ENCODE results near the gene TRIM65.
"Not testable (repeated sequence)": the region's sequence is repeated elsewhere in the genome, so short reads cannot be mapped to it uniquely, and the experiment has no call there.

TRIM65 gene

DNA sequence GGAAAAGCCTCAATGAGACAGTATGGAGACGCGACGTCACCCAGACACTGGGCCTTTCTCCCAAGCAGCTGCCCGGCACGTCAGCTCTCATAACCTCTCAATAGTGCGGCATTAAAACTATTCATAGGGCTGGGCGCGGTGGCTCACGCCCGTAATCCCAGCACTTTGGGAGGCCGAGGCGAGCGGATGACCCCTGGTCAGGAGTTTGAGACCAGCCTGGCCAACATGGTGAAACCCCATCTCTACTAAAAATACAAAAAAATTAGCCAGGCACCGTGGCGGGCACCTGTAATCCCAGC is 45.1 kb downstream of the TRIM65 start:
- not testable (repeated sequence) for DNase-seq (ENCODE audit: low spot score)

DNA sequence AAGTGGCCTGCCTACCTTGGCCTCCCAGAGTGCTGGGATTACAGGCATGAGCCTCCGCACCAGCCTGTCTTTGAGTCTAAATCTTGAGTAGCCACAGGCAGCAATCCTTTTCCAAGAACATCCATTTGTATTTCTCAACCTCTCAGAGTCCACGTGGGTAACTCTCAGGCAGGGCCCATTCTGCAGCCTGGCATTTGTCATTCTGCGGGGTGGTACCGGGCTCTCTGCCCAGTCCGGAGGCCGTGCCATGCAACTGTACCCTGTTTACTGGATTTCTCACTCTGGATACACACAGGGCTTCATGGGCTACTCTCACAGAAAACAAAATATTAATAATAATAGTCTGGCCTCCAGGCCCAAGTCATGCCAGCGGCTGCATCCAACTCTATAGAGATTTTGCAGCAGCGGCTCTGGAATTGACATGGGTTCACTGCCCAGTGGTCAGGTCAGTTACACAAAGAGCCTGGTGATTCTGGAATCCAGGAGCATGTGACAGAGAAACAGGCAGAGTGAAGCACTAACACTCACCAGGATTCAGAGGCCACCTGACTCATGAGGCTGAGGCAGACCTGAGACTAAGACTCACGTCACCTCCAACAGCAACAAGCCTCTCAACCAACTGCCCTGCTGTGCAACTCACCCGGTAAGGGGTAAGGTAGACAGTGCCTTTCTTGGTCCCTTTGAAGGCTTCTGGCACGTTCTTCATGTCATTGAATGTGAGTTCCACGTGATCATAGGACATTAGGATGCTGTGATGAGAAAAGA is 45.6 kb downstream of the TRIM65 start:
- no peak for DNase-seq (ENCODE audit: low spot score)

DNA sequence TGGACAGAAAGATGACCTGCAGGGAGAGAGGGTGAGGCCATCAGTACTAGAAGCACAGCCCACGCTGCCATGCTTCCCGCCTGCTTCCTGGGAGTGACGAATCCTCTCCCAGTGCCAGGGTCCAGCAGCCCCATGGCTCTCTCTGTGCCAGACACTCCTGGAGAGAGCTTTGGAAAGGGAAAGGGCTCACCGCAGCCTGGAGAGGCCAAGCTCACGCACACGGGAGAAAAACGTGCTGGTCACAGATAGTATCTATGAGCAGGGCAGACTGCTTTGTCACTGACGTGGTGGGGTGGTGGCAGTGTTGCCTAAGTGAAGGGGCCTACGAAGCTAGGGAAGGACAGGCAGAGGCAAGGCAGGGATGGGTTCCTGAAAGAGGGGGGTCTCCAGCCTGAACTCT is 47.0 kb downstream of the TRIM65 start:
- no peak for DNase-seq (ENCODE audit: low spot score)

DNA sequence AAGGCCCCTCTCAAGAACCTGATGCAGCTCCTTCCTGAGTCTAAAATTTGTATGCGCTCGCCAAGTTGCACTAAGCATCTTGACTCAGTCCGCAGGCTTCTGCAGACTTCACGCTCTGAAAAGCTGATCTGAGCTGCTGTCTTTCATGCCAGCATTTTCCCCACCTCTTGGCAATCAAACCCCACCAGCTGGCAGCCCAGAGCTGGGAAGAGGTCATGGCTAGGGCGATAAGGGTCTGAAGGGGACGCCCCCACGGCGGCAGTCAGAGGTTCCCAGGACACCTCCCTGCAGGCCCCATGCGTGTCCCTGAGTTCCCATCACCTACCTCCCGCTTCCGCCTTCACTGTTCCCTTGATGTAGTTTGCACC is 47.5 kb downstream of the TRIM65 start:
- DNase-seq (ENCODE audit: low spot score), result no peak

DNA sequence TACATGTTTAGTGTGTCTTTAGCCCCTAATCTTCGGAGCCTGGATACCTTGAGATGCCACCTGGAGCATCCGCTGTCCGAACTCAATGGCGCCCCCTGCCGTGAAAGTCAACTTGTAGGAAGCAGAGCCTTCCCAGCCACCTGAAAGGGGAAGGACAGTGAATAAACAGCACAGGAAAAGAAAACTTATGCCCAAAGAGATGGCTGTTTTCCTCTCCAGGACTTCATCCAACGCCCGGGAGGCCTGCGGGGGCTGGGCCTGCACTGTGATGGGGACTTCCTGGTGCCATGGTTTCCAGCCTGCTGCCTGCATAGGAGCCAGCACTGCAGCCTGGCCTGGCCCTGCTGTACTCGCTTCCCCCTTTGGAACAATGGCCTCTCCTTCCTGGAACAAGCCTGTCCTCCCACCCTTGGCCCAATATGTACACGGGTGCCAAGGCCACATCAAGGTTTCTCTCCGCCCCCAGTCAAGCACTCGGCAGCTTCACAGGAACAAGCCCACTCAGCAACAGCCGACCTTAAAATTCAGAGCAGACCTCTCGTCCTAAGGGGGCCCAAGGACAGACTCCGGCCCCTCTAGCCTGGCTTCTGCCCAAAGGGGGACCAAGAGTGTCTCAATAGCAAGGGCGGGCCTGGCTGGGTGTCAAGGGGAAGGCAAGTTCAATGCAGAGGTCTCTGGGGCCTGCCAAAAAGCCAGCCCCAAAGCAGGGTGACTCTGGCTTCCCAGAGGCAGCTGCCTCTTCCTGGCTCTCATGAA is 48.0 kb downstream of the TRIM65 start:
- peak; percentile 73 for DNase-seq (ENCODE audit: low spot score)

DNA sequence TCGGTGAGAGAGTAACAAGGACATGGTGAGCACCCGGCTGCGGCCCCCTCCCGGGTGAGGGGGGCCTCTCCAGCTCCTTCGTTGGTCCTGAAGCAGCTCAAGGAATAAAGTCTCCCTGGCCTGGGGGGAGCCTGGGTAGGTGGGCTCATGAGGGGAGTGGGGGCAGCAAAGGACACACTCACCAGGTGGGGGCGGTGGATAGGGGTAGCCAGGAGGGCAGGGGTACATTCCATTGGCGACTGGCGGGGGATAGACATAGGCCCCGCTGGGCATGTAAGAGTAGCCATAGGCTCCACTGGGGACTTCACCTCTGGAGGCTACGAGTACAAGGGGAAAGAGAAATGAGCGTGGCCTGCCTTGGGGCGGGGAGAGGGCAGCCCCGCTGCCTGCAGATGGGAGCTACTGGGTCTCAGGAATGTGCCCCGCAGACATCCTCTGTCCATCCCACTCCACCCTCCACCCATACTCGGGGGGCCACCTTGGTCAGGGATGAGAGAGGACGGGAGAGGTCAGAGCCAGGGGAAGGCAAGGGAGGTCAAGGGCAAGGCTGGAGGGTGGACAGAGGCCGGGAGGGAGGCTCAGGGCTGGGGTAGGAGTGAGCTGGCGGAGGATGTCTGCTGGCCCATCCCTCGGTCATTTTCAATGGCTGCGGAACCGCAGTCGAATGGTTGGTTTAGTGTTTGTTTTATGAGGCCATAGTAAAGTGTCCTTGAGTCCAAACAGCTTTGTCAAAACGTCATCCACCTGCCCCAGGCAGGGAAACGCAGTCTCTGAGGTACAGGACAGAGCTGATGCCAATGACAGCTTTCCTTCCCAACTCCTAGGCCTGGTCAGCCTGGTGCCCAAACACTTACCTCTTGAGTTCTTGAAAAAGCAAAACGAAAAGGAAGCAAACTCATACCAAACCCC is 48.9 kb downstream of the TRIM65 start:
- DNase-seq (ENCODE audit: low spot score), result no peak

DNA sequence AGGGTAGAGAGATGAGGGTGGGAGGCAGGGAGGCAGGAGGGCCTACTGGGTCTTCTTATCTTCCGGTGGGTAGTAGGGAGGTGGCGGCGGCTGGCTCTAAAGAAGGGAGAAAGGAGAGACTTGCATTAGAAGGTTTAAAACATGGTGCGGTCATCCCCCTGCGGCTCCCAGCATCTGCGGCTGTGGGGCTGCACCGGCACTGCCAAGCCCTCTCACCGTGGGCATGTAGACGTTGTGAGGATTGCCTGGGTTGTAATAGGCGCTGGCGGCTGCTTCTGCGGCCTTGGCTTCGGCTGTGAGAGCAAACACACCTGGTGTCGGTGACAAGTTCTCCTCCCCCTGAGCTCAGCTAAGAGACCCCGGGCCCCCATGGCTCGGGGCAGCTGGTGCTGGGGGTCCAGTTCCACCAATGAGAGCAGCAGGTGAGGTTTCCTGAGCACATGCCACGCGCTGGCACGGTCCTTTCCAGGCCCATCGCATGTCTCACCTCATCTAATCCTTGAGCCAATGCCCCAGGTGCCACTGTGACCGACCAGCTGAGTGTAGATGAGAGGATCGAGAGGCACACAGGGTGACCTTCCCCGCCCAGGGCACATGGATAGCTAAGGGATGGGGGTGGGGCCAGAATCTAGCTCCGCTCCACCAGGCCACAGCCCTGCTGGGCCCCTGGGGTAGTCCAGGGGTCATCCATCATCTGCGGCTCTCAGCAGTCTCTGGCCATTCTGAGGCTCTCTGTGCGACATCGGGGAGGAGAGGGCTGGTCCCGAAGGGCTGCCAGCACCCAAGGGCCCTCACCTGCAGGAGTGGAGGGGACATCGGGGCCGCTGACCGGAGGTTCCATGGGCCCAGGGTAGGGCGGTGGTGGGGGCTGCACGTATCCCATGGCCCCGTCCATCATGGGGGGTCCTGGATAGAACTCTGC is 49.8 kb downstream of the TRIM65 start:
- DNase-seq (ENCODE audit: low spot score), result no peak

DNA sequence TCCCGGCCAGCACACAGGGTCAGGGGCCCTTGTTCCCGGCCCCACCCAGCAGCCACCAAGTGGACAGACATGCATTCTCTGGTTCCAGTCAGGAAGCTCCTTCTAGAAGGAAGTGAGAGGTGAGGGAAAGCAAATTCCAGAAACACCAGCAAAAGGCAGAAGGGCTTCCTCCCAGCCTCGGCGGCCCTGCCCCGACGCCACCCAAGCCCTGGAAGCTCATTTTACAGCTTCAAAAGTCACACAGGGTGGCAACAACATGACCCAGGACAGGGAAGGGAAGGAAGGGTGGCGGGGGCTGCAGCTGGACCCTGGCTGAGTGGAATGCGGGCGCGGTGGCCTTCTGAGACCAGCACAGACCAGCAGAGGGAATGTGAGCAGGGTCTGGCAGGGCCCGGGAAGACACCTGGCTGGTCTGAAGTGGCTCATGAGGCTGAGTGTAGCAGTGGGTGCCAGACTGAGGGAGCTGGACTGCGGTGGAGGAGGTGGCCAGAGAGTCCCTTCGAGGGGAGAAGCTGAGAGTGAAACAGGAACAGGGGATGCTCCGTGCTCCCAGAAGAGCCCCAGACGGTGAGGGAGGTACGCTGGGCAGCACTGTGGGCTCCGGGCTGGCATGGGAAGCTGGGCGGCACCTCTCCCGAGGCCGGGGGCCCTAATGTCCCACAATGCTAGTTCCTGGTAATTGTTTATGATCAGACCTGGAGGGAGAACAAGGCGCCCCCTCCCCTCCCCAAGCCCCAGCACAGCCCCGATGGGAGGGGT is 50.6 kb downstream of the TRIM65 start:
- DNase-seq (ENCODE audit: low spot score), result no peak

DNA sequence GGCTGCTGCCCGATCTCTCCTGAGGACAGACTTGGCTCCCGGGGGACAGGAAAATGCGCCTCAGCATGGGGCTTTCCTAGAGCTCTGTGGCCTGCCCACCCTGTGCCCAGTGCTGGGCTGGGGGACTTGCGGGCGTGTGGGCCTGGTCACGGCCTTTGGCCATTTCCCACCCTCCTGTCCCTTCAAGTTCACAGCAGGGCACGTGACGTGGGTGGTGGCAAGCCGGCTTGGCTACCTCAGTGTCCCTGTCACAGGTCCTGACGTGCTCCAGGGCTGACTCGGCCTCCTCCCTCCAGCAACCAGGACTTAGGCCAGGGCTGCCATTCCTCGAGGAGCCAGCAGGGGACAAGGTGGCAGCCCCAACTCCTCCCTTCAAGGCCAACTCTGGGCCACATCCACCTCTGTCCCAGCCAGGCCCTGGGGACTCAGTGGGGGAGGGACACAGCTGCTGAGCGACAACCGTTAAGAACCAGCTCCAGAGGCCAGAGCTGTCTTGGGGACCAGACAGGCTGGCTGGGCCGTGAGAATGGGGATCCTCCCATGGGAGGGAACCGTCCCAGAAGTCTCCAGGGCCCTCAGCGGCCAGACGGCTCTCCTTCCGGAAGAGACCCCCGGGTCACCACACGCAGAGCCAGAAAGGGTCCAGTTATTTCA is 51.6 kb downstream of the TRIM65 start:
- peak; percentile 52 for DNase-seq (ENCODE audit: low spot score)

DNA sequence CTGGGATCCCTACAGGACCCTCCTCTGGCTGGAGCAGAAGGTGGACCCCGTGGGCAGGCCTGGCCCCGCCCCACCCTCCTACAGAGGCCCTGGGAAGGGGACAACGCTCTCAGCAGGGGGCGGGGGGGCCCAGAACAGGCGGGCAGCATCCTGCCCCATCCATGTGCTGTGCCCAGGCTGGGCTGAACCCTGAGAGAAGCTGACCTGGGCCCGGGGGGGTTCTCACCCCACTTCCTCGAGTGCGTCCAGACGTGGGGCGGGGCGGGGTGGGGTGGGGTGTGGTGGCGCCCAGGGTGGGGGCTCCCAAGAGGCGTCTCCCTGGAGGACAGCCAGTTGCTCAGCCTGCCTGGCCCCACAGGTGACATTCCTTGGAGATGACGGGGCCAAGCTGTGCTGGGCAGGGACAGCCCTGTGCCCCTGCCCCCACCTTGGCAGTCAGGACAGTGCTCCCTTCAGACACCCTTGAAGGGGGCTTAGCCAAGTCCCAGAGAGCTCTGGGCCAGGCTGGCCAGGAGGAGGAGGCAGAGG is 52.2 kb downstream of the TRIM65 start:
- DNase-seq (ENCODE audit: low spot score), result no peak

DNA sequence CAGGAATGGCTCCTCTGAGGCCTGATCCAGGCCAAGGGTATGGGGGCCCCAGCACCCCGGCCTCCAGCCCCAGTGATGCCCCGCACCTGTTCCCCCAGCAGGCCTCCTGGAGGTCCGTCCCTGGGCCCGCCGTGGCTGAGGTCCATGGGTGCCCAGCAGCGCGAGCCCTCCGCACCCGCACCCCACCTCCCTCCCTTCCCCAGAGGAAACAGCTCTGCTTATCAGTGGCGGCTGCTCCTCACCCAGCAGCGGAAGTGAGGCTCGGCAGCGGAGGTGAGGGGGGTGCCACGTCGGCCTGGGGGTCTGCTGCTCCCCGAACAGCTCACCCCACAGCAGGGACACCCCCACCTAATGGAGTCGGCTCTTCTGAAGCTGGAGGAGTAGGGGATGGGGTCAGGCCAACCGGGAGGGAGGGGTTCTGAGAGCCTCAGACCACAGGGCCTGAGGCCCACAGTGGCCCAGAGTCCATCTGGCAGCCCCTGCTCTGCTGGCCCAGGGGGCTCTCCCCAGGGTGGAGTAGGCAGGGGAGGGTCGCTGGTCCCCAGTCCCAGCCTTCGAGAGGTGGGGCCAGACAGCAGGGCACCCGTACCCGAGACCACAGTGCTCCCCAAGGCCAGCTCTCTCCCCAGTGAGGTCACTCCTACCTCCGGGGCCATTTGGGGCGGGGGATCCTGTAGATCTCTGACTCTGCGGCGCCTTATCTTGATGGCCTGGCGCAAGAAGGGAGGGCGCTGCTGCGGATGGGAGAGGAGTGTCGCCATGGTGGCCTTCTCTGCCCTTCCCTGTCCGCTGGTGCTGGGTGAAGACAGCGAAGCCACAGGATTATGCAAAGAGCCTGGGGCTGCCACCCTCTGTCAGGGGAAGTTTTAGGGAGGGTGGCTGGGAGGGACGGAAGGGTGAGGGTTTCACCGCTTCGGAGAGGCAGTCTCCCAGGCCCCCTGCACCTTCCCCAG is 52.9 kb downstream of the TRIM65 start, which contains the start of gene UNC13D:
Gene UNC13D, minus strand, starts transcription at position 828 of the 953 bp plus-strand sequence. Its CDS starts 67 bp downstream, at position 761.
- peak; percentile 67 for DNase-seq (ENCODE audit: low spot score)

DNA sequence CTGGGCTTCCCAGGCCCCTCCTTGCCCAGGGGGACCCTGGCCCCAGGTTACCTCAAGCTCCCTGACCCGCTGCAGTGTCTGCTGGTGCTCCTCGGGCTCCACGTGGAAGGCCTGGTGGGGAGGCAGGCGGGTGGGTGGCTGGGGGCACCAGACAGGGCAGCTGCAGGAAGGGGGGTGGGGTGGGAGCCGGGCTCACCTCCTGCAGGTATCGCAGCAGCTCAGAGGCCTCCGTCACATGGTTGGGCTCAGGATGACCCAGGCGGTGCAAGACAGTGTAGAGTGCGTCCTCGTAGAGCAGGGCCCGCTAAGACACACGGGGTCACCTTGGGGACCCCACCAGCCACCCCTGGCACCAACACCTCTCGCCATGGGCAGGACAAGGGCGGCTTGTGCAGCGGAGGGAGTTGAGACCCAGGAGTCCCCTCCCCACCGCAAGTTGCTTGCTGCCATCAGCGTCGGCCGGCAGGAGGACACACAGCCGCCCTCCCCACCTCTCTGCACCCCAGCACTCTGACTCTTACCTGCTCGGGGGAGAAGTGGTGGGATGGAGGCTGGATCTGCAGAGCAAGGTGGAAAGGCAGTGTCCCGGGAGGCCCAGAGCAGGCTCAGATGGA is 53.7 kb downstream of the TRIM65 start:
- DNase-seq (ENCODE audit: low spot score), result peak; percentile 34

DNA sequence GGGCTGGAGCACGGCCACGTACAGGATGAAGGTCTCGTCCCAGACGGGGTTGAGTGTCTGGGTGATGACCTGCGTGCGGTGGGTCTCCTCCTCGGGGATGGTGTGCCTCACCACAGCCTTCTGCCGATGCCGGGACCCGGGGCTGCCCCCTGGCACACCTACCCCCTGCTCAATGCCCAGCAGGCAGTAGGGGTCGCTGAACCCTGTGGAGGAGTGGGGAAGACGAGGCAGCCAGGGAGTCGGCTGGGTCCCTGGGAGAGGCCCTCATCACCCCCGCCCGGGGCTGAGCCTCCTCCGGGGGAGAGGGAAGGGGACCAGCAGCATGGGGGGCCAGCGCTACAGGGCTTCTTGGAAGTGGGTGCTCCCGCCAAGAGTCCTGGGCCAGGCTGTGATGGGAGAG is 54.3 kb downstream of the TRIM65 start:
- no peak for DNase-seq (ENCODE audit: low spot score)

DNA sequence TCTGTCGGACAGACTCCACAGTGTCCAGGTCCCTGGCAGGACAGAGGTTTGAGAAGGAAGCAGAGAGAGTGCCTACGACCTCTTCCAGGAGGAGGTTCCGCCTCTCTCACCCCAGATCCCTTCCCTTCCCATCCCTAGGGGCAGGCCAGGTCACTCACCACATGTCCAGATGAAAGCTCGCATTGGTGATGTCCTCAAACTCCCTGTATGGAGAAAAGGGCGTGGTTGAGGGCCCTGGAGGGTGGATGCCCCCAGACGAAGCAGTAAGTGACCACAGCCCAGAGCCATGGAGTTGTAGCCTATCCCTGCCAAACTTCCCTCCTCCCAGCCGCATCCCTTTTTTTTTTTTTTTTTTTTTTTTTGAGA is 56.0 kb downstream of the TRIM65 start:
- no peak for DNase-seq (ENCODE audit: low spot score)

DNA sequence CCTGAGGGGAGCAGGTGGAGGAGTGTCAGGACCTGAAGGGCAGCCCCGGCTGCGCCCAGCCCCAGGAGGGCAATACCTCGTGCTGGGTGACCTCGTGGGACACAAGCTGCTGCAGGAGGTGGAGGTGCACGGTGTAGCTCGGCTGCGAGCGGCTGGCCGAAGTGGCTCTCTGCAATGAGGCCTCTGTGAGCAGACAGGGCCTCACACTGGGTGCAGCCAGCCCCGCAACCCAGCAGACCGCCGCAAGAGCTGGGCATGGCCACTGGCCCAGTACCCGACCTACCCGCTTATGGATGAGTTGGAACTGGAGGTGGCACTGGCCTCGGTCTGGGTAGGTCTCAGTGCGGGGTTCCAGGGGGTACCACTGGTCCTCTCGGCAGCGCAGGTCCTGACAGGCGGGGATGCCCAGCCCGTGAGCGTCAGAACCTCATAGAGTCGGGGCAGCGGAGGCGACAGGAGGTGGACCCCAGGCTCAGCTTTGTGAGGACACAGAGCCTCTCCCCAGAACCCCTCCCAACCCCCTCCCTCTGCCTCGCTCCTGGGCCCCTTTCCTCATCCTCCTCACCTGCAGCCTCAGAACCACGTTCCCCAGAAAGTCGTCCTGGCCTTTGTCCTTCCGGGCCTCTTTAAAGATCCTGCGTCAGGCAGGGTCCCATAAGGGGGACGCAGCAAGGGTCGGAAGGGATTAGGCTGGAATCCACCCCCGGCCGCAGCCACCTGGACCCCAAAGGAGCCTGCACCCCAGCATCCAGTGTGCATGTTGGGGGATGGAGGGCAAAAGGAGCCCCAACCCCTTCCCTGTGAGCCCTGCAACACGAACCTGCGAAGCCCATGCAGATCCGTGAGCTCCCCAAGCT is 56.6 kb downstream of the TRIM65 start:
- DNase-seq (ENCODE audit: low spot score), result no peak

Measured in CD4-positive, alpha-beta T cell treated with Interleukin-6 at 100 ng/mL for 8 hours (primary cell).